C1 segment of cervical spinal cord (tissue), 14 donors: ENCODE data around the gene MYD88.
A peak's percentile ranks its signal among the peaks of the same experiment; 100 is the strongest.

Experiments
- DNase-seq, 14 donors: peaks; one replicate each; lab custom pipeline; 2025; lab: John Stamatoyannopoulos, UW

MYD88 gene

DNA sequence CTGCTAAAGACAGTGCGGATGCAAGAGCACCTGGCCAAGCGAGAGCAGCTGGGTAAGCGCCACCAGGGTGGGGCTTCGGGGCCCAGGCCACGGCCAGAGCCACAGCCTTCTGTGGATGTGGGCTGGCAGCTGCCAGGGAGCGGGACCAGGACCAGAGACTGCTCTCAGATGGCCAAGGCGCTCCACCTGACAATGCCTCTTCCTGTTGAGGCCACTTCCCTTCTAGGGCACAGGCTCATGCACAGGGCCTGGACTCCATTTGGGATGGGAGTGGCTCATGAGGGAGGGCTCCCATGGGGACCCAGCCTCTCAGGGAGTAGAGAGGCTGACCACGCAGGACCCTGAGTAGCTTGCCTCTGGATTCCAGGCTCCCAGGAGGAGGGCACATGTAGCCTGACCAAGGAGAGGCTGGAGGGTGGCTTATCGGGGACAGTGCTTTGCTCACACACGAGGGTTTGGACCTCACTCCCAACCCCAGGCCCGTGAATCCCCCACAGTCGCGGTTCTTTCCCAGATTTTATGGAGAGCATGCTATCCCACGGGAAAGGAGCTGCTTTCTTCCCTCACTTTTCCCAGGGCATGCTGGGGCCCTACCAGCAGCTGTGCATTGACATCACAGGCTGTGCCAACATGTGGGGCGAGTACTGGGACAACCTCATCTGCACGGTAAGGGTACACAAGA is 26.6 kb upstream of the MYD88 start:
- DNase-seq, result no peak

DNA sequence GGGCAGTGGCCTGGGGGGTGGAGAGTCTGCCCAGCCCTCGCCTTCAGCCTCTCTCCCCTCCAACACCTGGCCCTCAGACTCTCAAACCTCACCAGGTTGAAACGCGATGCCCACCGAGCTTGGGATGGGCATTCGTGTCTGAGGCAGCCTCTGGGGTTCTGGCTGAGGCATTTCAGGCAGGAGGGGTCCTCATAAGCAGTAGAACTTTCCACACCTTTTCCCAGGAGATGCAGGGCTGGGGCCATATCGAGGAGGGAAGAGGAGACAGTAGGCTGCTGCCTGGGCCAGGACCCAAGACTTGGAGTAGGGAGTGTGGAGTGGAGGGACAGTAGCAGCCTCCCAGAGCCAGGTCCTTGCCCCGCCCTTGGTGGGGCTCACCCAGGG is 26.1 kb upstream of the MYD88 start:
- DNase-seq, result no peak

DNA sequence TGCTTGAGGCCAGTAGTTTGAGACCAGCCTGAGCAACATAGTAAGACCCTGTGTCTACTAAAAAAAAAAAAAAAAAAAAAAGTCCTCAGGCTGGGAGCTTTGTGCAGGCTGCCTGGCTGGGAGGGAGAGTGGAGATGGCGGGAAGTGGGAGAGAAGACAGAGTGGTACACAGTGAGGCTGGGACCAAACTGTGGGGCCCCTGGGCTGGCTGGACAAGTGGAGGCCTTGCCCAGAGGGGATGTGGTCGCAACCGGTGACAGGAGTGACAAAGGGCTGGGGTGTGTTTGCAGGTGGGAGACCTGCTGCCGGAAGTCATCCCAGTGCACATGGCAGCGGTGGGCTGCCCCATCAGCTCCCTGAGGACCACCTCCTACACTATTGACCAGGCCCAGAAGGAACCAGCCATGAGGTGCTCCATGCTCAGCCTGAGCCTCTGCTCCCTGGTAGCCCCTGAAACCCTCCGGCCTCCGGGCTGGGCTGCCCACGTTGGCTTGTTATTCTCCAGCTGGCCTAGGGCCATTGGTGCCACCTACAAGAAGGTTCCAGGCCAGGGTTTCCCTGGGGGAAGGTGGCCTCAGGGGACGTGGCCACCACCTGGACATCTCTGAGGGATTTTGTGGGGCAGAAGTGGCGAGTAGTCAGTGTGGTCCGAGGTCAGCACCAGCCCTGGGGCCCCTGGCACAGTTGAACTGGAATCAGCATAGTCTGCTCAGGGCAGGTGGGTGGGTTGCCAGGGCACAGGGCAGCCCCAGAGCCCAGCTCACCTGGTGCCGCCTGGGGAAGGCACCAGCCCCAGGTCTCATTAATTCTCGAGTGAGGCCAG is 24.2 kb upstream of the MYD88 start:
- DNase-seq, result no peak

DNA sequence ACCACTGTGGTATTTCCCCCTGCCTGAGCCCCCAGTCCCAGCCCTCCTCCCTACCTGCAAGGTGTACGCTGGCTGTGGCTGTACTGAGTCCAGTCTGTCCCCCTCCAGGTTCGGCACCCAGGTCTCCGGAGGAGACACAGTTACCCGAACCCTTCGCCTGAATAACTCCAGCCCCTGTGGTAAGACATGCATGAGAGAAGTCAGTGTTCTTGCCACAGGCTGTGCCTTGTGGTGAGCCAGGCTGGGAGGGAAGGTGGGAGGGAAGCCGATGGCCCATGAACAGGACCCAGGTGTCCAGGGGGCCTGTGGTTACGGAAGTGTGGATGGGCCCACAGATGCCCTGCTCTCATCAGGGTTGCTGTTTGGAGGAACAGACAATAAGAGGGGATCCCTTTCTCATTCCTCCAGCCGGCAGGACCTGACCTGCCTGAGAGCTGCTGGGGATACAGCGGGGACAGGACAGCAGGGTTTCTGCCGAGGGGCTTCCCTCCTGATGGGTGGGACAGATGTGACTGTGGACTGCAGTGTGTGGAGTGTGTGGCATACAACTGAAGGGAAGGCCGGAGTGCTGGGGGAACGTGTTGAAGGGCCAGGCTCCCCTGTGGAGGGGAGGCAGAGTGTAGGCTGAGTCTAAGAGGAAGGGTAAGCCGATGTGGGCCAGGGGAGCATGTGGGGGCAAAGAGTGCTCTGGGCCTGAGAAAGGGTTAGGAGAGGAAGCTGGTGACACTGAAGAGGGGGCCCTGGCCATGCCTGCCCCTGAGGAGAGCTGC is 23.4 kb upstream of the MYD88 start:
- DNase-seq, result no peak

DNA sequence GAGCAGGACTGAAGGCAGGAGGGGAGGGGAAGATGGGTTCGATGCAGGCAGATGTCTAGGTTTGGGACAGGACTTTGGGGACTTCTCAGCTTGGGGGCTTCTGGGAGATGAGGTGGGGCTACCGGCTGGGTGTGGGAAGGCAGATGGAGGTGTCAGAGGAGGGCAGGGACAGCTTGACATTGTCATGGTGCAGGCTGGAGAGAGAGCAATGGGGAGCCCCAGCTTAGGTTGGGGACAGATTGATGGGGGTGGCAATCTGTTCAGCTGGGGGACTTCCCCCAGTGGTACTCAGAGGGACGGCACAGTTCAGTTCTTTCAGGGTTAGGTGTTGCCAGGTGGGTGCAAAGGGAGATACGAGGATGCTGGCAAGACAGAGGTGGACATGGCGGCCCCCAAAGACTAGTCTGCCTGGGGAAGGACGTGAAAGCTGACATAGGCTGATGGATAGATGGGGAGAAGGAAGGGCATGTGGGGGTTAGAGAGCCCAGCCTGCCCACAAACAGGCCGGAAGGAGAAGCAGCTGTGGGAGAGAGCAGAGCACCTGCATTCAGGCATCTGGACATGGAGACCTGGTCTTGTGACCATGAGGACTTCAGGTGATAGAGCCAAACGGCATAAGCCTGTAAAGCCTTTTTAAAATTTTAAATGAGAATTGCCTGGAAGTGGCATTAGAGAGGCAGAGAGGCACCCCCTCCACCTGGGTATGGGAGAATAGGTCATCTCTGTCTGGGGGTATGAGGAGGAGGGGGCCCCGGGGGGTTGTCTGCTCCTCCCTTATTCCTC is 22.6 kb upstream of the MYD88 start:
- DNase-seq, result no peak

DNA sequence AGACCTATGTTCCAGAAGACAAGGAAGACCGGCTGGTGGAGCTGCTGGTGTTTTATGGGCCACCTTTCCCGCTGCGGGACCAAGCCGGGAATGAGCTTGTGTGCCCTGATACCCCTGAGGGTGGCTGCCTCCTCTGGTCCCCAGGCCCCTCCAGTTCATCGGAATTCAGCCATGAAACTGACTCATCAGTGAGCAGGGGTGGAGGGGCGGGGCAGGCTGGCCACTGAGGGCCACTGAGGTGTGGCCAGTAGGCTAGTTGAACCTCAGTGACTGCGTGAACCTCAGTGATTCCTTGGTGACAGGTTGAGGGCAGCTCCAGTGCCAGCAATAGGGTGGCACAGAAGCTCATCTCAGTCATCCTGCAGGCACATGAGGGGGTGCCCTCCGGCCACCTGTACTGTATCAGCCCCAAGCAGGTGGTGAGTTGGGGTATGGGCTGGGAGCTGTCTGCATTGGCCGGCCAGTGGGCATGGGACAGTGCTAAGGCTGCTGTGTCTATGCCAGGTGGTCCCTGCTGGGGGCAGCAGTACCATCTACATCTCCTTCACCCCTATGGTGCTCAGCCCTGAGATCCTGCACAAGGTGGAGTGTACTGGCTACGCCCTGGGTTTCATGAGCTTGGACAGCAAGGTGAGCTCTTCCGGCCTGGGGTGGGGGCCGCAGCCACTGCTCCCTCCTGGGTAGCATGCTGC is 21.8 kb upstream of the MYD88 start:
- no peak for DNase-seq

DNA sequence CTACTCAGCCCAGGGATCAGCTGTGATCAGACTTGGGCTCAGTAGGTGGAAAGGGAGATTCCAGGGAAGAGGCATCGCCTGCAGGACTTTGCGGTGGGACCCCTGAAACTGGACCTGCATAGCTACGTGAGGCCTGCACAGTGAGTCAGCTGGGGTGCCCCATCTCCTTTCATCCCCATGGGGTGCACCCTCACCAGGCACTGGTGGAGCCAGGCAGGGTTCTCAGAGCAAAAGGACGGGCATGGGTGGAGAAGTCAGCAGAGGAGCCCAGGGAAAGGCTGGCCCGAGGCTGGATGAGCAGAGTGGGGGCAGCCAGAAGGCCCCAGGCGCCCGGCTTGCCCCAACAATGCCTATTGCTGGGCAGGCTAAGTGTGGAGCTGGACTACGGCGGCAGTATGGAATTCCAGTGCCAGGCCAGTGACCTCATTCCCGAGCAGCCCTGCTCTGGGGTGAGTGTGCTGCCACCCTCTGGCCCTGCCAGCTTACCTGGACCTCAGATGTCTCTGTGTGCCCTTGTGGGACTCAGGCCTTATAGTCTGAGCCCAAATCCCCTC is 21.2 kb upstream of the MYD88 start:
- peak in 2 of 14 donors; percentile 11 to 12 for DNase-seq

DNA sequence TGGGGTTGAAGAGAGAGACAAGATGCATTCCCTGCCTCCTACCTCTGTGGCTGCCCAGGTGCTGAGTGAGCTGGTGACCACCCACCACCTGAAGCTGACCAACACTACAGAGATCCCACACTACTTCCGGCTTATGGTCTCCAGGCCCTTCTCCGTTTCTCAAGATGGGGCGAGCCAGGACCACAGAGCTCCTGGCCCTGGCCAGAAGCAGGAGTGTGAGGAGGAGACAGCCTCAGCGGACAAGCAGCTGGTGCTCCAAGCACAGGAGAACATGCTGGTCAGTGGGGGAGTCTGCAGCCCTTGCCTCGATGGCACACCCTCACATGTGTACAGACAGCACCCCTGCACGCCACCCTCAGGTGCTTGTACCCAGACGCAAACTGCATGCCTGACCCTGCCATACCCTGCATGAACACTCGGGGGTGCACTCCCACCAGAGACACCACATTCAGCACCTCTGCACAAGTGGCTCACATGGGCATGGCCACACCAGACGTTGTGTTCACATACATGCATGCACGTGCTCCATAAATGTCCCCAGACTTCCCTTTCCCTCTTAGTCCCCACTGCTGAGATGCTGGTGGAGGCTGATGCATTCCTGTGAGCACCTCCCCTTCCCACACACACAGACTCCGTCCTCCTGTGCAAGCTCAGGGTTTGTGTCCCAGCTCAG is 20.6 kb upstream of the MYD88 start:
- peak in 5 of 14 donors; percentile 12 to 26 (median 20) for DNase-seq

DNA sequence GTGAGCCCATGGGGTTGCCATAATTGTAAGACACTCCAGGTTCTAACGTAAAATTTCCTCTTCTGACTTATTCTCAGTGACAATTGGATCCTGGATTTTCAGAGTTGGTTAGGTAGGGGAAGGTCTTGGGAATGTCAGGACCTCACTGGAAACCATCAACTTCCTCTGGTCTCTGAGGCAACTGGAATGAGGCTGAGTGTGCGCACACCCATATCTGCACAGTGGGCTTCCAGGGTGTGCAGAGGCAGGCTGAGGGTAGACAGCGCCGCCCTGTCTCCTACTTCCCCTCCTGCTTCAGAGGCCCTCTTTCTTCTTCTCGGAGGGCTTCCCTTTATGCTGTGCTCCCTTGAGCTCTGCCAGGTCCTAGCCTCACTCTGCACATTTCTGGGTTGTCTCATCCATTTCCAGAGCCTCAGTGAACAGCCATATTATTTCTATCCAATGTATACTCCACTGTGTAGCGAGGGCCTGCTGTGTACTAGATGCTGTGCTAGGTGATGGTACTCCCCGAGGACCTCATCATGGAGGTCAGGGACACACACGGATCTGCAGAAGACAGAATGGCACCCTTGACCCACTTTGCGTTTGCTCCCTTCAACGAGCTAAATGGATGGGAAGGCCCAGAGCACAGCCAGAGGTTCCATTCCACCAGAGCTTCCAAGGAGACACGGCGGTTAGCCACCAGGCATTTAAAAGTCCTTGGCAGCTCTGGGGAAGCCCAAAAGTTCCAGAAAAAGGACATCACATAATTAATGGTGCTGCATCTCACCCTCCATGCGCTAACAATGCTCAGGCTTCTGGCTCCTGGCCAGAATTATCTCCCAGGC is 19.8 kb upstream of the MYD88 start:
- peak in 3 of 14 donors; percentile 14 to 35 (median 26) for DNase-seq

DNA sequence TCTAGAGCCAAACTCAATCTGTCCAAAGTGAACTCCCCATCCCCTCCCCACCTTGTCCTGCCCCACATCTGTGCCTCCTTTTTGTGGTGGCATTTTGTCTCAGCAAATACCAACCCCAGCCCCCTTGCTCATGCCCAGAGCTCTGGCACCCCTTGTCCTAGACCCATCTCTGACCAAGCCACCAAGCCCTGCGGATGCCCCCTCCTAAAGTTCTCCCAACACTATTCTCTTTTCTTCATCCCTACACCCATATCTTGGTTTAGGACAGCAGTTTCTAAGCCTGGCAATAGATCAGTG is 19.3 kb upstream of the MYD88 start:
- DNase-seq, result no peak

DNA sequence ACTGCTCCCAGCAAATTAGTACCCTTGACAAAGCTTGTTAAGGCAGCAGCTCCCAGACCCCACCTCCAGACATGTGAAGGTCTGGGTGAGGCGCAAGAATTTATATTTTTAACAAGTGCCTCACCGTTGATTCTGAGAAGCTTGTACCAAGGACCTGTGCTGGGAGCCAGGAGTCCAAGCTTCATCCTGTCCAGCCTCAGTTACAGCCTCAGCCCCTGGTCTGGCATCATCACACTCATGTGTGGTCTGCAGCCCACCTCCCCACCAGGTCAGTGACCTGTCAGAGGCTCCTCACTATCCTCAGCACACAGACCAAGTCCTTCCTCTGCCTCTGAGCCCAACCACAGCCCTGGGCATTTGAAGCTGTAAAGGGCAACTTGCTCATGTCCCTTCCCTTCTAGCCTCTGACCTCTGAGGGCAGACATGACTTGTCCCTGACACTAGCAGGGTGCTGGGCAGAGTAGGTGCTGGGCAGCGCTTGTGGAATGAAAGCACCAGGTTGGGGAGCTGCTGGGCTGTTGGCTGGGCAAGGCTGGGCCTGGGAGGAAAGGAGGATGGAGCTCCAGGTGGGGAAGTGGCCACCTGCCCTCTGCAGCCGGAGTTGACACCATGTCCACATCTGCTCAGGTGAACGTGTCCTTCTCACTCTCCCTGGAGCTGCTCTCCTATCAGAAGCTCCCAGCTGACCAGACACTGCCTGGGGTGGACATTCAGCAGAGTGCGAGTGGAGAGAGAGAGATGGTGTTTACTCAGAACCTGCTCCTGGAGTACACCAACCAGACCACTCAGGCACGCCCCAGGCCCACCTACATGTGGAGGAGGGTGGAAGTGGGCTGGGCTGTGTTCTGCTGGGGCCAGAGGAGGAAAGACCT is 18.4 kb upstream of the MYD88 start:
- DNase-seq, result no peak

DNA sequence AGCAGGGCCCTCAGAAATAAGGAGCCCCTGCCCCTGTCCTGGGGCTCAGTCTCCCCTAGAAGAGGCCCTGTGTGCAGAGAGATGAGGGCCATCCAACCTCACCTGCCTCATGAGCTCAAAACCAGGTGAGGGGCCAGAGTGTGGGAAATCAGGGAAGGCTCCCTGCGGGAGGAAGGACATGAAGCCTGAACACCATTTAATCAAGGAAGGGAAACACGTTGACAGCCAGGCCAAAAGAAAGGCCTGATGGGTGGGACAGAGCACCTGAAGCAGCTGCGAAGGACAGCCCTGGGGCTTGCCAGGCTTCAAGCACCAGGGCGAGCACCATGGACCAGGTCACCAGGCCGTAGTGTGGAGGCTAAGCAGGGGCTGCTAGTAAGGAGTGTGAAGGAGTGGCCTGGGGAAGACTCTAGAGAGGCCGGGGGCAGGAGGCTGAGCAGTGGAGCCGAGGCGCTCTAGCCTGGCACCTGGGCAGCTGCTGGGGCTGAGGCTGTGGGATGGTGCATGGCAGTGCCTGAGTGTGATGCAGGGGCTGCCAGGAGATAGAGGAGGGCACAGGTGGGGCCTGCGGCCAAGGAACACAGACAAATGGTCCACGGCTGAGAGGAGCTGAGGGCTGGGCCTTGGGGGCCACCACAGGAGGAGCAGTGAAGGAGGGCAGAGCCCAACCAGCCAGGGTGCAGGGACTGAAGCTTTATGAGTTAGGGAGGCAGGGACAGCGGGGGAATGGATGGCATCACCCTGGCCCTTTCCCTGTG is 17.6 kb upstream of the MYD88 start:
- DNase-seq, result no peak

DNA sequence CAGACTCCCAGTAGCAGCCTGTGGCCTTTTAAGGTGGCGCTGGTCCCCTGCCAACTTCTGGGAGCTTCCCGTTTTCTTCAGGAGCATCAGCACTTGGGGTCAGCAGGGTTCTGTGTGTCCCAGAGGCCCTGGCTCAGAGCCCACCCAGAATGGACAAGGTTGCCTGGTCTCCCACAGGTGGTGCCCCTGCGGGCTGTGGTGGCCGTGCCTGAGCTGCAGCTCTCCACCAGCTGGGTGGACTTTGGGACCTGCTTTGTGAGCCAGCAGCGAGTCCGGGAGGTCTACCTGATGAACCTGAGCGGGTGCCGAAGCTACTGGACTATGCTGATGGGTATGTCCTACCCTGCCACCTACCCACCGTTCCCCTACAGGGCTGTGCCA is 17.0 kb upstream of the MYD88 start:
- DNase-seq, result peak in 1 of 14 donors; percentile 11

DNA sequence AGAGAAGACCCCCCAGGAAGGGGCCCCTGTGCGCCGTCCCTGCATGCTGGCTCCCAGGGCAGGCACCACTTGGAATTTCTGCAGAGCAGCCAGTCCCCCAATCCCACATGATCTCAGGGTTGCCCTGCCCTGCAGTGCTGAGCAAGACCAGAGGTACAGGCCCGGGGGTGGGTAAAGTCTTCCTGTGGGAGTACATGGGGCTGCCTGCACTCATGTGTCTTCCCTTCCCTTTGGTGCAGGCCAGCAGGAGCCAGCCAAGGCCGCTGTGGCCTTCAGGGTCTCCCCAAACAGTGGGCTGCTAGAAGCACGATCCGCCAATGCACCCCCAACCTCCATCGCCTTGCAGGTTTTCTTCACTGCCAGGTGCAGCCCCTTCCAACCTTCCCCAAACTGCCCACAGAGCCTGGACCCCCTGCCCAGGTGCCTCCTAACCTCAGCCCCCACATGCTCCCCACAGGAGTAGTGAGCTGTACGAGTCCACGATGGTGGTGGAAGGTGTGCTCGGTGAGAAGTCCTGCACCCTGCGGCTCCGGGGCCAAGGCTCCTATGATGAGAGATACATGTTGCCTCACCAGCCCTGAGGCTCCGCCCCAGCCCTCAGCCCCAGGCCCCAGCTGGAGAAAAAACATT is 16.5 kb upstream of the MYD88 start:
- DNase-seq, result no peak

DNA sequence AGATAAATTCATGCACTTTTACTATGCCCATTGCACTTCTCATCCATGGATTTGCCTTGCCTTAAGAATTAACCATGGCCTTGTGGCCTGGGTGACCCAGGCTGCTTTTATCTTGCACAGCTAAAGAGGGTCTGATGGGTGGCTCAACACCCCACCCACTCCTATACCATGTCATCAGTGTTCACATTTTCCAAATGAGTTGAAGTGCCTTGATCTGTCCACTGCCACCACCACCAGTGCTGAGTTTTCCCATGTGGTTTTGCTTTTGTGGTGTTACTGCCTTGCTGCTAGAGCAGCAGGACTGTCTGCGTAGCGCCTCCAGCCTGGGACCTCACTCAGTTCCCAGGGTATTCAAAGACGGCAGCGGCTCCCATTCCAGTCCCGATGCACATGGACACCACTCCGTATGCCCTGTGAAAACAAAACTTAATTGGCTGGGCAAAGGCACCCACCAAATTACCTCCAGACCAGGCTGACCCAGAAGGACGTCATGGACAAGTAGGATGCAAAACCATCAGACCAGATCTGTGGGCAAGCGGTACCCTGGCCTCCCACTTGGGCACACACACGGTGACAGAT is 15.7 kb upstream of the MYD88 start:
- no peak for DNase-seq

DNA sequence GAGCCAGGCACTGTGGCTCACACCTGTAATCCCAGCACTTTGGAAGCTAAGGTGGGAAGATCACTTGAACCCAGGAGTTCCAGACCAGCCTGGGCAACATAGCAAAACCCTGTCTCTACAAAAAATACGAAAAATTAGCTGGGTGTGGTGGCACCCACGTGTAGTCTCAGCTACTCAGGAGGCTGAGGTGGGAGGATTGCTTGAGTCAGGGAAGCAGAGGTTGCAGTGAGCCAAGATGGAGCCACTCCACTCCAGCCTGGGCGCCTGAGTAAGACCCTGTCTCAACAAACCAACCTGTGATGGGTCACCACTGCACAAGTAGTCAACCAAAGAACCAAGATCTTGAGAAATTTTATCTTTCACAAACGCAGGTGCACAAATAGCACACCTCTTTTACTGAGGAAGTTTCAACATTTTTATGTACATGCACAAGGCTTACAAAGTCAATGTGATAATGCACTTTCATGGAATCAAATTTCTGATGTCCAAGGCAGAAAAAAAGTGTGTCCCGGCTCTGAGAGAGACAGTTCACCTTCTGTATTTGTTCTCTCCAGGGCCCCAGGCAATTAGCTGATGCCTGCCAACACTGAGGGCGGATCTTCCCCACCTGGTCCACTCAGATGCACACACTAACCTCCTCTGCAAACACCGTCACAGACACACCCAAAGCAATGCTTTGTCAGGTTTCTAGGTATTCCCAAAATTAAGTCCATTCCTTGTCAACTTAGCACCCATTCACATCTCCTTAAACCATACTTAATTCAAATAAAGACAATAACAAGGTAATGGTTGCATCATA is 13.9 kb upstream of the MYD88 start:
- no peak for DNase-seq
